Psoas muscle (tissue), 8 donors: ENCODE data around the gene NF1. TPM values are rescaled to one million over a fixed set of nuclear protein-coding genes. Genes with fewer than 3 reads are reported as not detected.

Experiments used
- ATAC-seq, 4 donors: fragments of 200-7000 bp; cut with Tn5 transposase; one replicate each; pipeline ENCODE4 v1.9.1; 2020; ENCODE audit warnings: moderate library complexity in 3 of 4, mild to moderate bottlenecking in 2 of 4
- DNase-seq, 2 donors: peaks; one replicate each; pipeline ENCODE4 v3.0.0-alpha.2; 2020
- H3K27ac ChIP-seq: fragments of 200-600 bp; one replicate; pipeline ENCODE4 v1.8.0; 2022
- H3K27me3 ChIP-seq, 3 donors: fragments of 200-600 bp in 1 of 3; one replicate each; pipeline versions ENCODE4 v1.6.1 to v1.8.0; 2013 to 2022; ENCODE audit warnings: low read length in 2 of 3, mild to moderate bottlenecking in 2 of 3, moderate library complexity in 1 of 3; ENCODE audit not compliant: insufficient read depth in 3 of 3
- H3K36me3 ChIP-seq, 2 donors: fragments of 200-600 bp in 1 of 2; one replicate each; pipeline versions ENCODE4 v1.6.1 to v1.8.0; 2013 to 2022; ENCODE audit warnings: low read depth in 1 of 2, mild to moderate bottlenecking in 1 of 2, moderate library complexity in 1 of 2; ENCODE audit not compliant: insufficient read depth in 1 of 2
- H3K4me1 ChIP-seq: fragments of 200-600 bp; one replicate; pipeline ENCODE4 v1.8.0; 2022
- H3K4me3 ChIP-seq: fragments of 200-600 bp; one replicate; pipeline ENCODE4 v1.8.0; 2022; ENCODE audit warnings: mild to moderate bottlenecking
- H3K9me3 ChIP-seq: fragments of 200-600 bp; one replicate; pipeline ENCODE4 v1.8.0; 2022
- WGBS, 3 donors: extraction: QIAGEN DNeasy Blood & Tissue Kit; methylation state at CpG; one replicate each; pipeline versions ENCODE4 v1.1.6 to v1.1.7; 2013; 5-methylcytosine and 5-hydroxymethylcytosine counted together
- intact Hi-C, 2 donors: fragments of 100-400 bp; cut with DNase I; formaldehyde crosslinking; loops; one replicate each; pipeline versions ENCODE4 v1.11.0 to v1.14.2; 2022
- polyA plus RNA-seq, 3 donors: library from polyadenylated mRNA; stranded (reverse); fragments of 200-250 nt; gene quantifications; one replicate each; pipeline ENCODE4 v1.2.3, GENCODE V29; 2013
- total RNA-seq, 4 donors: library from RNA; stranded (reverse); fragmentation: NEBNext Ultra II Directional in 2 of 4; extraction: Animal tissue kit (Norgen Biotek cat#: 25700) in 2 of 4; gene quantifications; one replicate each; pipeline versions ENCODE4 v1.2.1 to v1.2.4, GENCODE V29; 2021 to 2023
- TF ChIP-seq, protein P1 (sequence below): fragments of 200-600 bp; IDR thresholded peaks from one replicate; pipeline ENCODE4 v1.8.0; 2022; ENCODE audit warnings: antibody characterized with exemption
- donor health status: healthy with polysubstance abuse.
- donor health status: DM: no; HTN: no; CAD: no; lungs with moderate emphysema.
- donor health status: Bipolar disorder and iron deficiency.
- donor health status: healthy.
- donor health status: DM: yes; HTN: yes; CAD: no.
- donor health status: DM: no; HTN: no; CAD: no.
- donor health status: DM: no; HTN: no; CAD: no.
- donor health status: DM: yes; HTN: yes; CAD: no.

Gene NF1
- total and polyA plus RNA-seq, 7 donors: 3.5 to 35.5 (median 27.4) TPM

DNA sequence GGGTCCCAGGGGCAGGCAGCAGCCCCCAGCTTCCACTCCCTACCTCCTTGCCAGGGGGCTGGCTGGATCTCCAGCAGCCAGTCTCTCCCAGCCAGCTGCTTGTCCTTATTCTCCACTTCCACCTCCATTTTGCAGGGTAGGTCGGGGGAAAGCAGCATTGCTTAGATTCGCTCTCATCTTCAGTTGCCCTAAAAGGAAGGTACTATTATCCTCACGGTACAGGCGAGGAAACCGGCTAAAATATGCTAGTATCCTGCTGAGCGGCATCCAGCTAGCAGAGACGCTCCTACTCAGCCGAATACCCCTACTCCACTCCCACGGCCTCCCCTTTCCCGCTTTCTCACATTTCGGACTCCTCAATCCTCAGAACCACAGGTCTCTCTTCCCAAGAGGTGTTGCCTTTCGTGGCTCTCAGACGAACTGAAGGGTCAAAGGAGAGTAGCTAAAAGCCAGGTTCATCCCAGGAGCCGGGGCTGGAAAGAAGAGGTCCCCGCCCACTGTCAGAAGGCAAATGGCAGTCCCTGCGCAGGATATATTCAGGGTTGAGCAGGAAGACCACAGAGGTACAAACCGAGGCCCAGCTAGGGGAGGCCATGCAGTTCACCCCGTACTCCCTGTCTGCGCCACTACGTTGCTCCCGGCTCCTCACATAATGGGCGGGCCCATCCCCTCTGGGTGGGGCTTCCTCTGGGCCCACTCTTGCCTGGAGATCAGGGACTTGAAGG lies 295.0 kb downstream of the NF1 start:
- no peak for DNase-seq
- no peak overlapping the region for H3K27ac ChIP-seq
- no peaks in the 10 kb centered on the region for H3K9me3 ChIP-seq
- no peak overlapping the region for H3K4me3 ChIP-seq
- 67 to 70% (median 67%) methylated on average over 22 of the region's 22 CpGs for WGBS, 3 donors
- ATAC-seq: no peak
- H3K4me1 ChIP-seq: no peaks in the 10 kb centered on the region
- H3K27me3 ChIP-seq: peaks cover 0 to 59% (median 17%) of the 10 kb centered on the region in 3 donors
- no peaks in the 10 kb centered on the region for H3K36me3 ChIP-seq
- TF ChIP-seq, protein P1, sequence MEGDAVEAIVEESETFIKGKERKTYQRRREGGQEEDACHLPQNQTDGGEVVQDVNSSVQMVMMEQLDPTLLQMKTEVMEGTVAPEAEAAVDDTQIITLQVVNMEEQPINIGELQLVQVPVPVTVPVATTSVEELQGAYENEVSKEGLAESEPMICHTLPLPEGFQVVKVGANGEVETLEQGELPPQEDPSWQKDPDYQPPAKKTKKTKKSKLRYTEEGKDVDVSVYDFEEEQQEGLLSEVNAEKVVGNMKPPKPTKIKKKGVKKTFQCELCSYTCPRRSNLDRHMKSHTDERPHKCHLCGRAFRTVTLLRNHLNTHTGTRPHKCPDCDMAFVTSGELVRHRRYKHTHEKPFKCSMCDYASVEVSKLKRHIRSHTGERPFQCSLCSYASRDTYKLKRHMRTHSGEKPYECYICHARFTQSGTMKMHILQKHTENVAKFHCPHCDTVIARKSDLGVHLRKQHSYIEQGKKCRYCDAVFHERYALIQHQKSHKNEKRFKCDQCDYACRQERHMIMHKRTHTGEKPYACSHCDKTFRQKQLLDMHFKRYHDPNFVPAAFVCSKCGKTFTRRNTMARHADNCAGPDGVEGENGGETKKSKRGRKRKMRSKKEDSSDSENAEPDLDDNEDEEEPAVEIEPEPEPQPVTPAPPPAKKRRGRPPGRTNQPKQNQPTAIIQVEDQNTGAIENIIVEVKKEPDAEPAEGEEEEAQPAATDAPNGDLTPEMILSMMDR: no peak
- intact Hi-C loops: loop anchor here in 1 of 2 donors (2.0 kb wide), 1 partner anchor 135 kb away; no protein-coding TSS in a partner anchor

DNA sequence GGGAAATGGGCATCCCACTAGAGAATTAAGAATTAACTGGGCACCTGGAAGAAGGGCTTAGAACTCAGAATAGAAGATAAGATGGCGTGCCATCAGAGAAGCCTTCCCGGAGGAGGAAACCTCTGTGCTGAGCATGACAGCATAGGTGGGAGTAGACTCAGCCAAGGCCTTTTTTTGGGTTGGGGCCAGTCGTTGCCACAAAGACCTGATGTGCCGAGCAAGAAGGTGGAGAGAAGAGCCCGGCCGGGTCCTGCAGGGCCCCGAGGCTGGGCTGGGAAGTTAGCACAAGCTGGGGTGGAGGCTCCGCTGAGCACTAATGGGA lies 295.6 kb downstream of the NF1 start:
- Histone ChIP-seq H3K4me3 (no peak overlapping the region), H3K36me3 (no peaks in the 10 kb centered on the region), H3K27ac (no peak overlapping the region), H3K27me3 (peaks cover 0 to 64% (median 17%) of the 10 kb centered on the region in 3 donors), H3K4me1 (no peaks in the 10 kb centered on the region), H3K9me3 (no peaks in the 10 kb centered on the region)
- intact Hi-C loops: no loop called here
- TF ChIP-seq, protein P1: no peak
- DNase-seq (no peak), ATAC-seq (no peak)
- 81 to 86% (median 83%) methylated on average over 8 of the region's 8 CpGs for WGBS, 3 donors

DNA sequence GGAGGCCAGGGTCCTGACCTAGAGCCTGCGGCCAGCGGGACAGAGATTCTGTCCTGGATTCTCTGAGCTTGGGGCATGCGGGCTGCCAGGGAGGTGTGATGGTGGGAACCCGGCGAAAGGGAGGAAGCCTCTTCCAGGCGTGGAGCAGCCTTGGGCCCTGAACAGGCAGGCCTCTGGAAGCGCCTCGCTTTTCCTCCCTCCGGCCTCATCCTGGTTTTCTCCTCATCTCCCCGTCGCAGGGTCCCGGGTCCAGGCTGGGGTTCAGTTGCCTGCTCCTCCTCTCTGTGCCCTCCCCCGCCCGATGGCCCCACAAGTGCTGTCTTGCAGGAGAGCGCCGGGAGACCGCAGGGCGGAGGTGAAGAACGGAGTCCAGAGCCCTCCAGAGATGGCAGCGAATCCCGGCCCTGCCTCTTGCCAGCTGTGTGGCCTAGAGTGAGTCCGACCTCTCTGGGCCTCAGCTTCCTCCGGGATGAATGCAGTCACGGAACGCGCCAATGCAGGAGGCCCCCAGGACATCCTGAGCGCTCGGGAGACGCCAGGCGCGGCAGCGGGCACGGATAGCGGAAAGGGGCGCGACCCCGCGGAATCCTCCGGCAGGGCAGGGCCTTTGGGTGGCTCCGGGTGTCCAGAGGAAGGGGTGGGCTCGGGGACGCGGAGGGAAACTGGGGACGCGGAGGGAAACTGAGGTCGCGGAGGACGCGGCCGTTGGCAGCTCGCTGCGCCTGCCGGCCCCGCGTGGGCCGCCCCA lies 296.1 kb downstream of the NF1 start:
- Histone ChIP-seq H3K9me3 (no peaks in the 10 kb centered on the region), H3K27ac (no peak overlapping the region), H3K4me3 (peak overlapping the region; percentile 60), H3K36me3 (no peaks in the 10 kb centered on the region), H3K4me1 (no peaks in the 10 kb centered on the region), H3K27me3 (peaks cover 0 to 67% (median 17%) of the 10 kb centered on the region in 3 donors)
- intact Hi-C loops: no loop called here
- 15 to 23% (median 18%) methylated on average over 37 to 56 of the region's 56 CpGs for WGBS, 3 donors
- ATAC-seq (no peak), DNase-seq (no peak)
- TF ChIP-seq, protein P1: no peak

DNA sequence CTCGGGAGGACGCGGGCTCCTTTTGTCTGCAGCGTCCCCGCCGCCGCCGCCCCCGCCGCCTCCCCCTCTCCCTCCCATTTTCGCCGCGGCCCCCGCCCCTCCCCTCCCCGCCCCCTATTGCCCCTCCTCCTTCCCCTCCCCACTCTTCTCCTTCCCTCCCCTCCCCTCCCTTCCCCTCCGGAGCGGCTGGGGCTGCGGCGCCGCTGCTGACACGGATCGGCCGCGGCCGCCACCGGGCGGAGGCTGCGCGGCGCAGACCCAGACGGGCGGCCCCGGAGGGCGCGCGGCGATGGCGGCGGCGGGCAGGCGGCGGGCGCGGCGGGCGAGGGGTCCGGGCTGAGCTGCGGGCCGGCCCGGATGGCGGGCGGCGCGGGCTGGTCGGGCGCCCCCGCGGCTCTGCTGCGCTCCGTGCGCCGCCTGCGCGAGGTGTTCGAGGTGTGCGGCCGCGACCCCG lies 296.7 kb downstream of the NF1 start, which contains the start of gene RAB11FIP4:
TSS of gene RAB11FIP4 (plus strand) at position 180 of the 454 bp plus-strand sequence. CDS start at position 358, 178 bp downstream.
- no peaks in the 10 kb centered on the region for H3K9me3 ChIP-seq
- H3K27ac ChIP-seq: no peak within 1 kb of the TSS
- DNase-seq (no peak), ATAC-seq (no peak)
- TF ChIP-seq, protein P1: no peak
- 0 to 1% methylated on average over 16 to 63 of the region's 69 CpGs; no CpG with 5 or more reads in 1 of the 3 donors for WGBS, 3 donors
- peaks cover 0 to 67% (median 17%) of the 10 kb centered on the region in 3 donors for H3K27me3 ChIP-seq
- H3K4me1 ChIP-seq: no peaks in the 10 kb centered on the region
- intact Hi-C loops: no loop called here
- H3K4me3 ChIP-seq: peak within 1 kb of the TSS; percentile 60
- H3K36me3 ChIP-seq: no peaks in the 10 kb centered on the region
